ENCODE results near the gene IP6K2.

The IP6K2 gene

DNA sequence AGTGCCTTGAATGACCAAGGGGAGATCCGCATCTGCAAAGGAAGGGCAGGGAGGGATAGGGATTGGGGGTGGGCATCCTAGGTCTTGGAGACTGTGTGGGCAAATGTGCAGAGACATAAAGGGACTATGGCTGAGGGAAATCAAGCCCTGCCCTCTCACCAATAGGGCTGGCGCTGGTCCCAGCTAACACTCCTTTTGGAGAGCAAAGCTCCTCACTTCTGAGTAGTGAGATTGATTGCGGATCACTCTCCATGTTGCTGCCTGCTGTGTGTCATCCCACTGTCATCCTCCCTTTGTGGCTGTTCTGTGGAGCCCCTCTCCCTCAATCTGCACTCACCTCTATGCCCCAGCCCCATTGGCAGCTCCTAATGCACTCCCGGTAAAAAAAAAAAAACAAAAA, 52.1 kb downstream of the IP6K2 start:
- no peak for DNase-seq (ENCODE audit: low spot score)
- ChIA-PET POLR2A (ENCODE audit: low non-redundant PET) (no interaction called here), CTCF (interaction anchor here (0.8 kb wide), 2 partner anchors 9 to 11 kb away, joined by 3 to 4 read pairs; no protein-coding TSS in a partner anchor)
- TF ChIP-seq, protein P1, sequence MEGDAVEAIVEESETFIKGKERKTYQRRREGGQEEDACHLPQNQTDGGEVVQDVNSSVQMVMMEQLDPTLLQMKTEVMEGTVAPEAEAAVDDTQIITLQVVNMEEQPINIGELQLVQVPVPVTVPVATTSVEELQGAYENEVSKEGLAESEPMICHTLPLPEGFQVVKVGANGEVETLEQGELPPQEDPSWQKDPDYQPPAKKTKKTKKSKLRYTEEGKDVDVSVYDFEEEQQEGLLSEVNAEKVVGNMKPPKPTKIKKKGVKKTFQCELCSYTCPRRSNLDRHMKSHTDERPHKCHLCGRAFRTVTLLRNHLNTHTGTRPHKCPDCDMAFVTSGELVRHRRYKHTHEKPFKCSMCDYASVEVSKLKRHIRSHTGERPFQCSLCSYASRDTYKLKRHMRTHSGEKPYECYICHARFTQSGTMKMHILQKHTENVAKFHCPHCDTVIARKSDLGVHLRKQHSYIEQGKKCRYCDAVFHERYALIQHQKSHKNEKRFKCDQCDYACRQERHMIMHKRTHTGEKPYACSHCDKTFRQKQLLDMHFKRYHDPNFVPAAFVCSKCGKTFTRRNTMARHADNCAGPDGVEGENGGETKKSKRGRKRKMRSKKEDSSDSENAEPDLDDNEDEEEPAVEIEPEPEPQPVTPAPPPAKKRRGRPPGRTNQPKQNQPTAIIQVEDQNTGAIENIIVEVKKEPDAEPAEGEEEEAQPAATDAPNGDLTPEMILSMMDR (conservative IDR thresholded peaks at IDR 0.05; ENCODE audit: low read depth), result no peak
- H3K27ac ChIP-seq, result peak overlapping the region; percentile 95

DNA sequence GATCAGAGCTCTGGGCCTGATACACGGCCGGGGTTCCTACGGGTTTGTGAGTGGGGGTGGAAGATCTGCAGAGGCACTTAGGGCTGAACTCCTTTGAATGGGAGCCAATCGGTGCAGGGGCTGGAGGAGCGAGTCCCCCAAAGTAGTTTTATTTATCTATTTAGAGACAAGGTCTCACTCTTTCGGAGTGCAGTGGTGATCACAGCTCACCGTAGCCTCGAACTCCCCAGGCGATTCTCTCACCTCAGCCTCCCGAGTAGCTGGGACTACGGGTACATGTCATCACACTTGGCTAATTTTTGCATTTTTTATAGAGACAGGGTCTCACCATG, 52.7 kb downstream of the IP6K2 start:
- no peak for DNase-seq (ENCODE audit: low spot score)
- CTCF ChIA-PET, result interaction anchor here (0.7 to 0.8 kb wide), 3 partner anchors 9 to 713 kb away, joined by 3 to 5 read pairs (median 4); no protein-coding TSS in a partner anchor
- peak overlapping the region; percentile 95 for H3K27ac ChIP-seq
- POLR2A ChIA-PET (ENCODE audit: low non-redundant PET), result no interaction called here
- TF ChIP-seq, protein P1 (conservative IDR thresholded peaks at IDR 0.05; ENCODE audit: low read depth), result peak; percentile 64

DNA sequence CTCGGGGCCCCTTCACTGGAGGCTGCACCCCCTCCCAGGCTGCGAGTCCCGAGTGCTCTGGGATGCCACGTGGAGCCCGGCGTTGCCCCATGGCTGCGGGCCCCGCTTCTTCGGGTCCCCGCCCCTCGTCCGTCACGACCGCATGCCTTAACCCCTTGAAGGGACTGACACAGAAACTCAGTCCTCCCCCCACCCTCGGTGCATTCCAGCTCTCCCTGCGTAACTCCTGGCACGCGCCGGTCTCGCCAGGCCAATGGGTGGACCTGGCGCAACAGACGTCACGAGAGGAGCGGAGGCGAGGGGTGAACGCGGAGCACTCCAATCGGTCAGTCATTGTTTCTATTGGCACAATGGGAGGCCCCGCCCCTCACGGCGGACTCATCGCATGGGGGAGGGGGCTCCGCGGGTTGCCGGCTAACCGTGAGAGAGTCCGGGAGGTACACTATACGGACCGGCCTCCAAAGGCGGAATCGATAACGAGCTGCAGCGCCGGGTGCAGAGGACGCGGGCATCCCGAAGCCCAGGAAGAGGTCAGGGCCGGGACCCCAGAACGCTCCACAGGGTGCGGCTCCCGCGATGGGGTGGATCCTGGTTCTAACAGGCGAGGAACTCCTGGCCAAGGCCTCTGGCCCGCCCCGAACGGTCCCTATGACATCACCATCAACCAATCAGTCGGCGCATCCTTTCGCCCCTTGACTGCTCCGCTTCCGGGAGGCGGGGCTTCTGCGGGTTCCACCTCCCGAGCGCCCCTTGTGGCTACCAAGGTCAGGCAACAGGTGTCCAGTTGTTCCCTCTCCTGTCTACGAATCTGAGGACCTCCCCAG, 53.3 kb downstream of the IP6K2 start:
- POLR2A ChIA-PET (ENCODE audit: low non-redundant PET), result no interaction called here
- TF ChIP-seq, protein P1 (conservative IDR thresholded peaks at IDR 0.05; ENCODE audit: low read depth), result peak; percentile 86
- DNase-seq (ENCODE audit: low spot score), result peak; percentile 97
- CTCF ChIA-PET, result interaction anchor here (0.7 to 1.0 kb wide), 4 partner anchors 10 to 714 kb away, joined by 3 to 5 read pairs (median 4); partner anchors contain the start of gene NCKIPSD
- H3K27ac ChIP-seq, result peak overlapping the region; percentile 95

DNA sequence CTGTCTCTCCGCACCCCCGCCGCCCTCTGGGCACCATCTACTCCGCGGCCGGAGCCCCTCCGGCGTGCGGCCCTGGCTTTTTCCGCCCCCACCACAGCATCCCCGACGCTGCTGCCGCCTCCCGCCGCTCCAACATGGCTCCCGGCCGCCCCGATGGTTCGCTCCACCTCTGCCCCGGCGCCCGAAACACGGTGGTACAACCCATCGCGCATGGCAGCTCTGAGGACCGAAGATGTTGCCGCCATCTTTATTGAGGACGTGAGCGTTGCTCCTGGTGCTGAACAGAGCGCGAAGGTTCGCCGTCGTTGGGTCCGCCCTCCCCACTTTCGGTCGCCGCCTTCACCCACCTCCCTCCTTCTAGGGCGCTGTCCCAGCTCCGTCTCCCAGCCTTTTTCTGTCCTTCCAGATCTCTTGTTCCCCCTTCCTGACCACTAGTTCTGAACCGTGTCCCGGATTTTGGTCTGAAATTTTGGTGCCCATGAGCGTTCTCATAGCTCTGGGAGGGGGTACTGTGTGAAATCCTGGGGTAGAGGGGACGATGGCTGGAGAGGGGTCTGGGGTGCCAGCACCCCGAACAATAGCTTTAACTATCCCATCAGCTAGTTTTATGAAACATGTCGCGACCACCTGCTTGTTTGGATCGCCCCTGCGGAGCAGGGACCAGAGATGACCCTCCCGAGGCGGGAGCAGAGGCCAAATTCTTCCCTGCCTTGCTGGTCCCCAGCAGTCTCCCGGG, 54.1 kb downstream of the IP6K2 start, which contains the start of gene CELSR3:
CELSR3 (minus strand) TSS at position 134 of the 736 bp plus-strand sequence. CDS start 252 bp downstream, outside the sequence.
- peak; percentile 66 for DNase-seq (ENCODE audit: low spot score)
- peak within 1 kb of the TSS; percentile 95 for H3K27ac ChIP-seq
- TF ChIP-seq, protein P1 (conservative IDR thresholded peaks at IDR 0.05; ENCODE audit: low read depth), result no peak
- POLR2A ChIA-PET (ENCODE audit: low non-redundant PET), result no interaction called here
- CTCF ChIA-PET, result interaction anchor here (0.6 to 1.0 kb wide), 2 partner anchors 17 to 23 kb away, joined by 3 read pairs; partner anchors contain the start of gene NCKIPSD

DNA sequence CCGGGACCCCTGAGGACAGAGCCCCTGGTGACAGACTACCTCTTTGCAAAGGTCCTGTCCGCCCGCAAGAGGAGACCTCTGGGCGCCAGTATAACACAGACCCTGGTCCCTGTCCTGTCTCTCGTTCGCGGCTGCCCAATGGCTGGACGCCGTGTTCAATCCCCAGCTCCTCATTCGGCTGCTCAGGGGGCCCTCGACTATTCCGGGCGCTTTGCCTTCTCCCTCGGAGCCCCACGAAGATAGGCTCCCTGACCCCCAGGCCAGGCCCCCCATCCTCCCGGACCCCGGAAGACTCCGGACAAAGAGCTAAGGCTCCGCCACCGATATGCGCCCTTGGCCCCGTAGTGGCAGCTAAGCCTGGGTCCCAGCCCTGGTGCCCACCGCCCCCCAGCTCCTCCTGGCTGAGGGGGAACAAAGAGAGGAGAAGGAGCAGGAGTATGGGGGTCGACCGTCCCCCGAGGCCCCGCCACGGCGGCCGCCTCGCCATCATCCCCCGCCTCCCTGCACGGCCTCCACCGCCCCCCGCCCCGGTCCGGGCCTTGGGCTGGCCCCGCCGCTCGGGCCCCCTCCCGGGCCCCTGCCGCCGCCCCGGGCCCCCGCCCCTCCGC, 54.8 kb downstream of the IP6K2 start:
- no peak for DNase-seq (ENCODE audit: low spot score)

More for the DNA sequence above, 54.8 kb downstream of the IP6K2 start:
- TF ChIP-seq, protein P1 (conservative IDR thresholded peaks at IDR 0.05; ENCODE audit: low read depth), result no peak
- H3K27ac ChIP-seq, result peak overlapping the region; percentile 95
- ChIA-PET CTCF (interaction anchor here (0.6 to 1.0 kb wide), 3 partner anchors 24 to 38 kb away, joined by 3 to 6 read pairs (median 3); partner anchors contain the start of gene NCKIPSD), POLR2A (ENCODE audit: low non-redundant PET) (no interaction called here)
